HG03066 (cell line): ENCODE measurements around the gene MACROH2A2.

Experiments used
- ATAC-seq: cut with Tn5 transposase; IDR thresholded peaks from one replicate; pipeline ENCODE4 v1.9.1; 2021; ENCODE audit warnings: low read depth; ENCODE audit not compliant: unreplicated experiment

MACROH2A2 gene

GRCh38 chr10:70125918-70126552 lies 73.4 kb downstream of the MACROH2A2 start:
- ATAC-seq: no peak

- ATAC-seq: no peak
Measured at GRCh38 chr10:70126700-70127395, 74.2 kb downstream of the MACROH2A2 start.

- ATAC-seq: no peak
Measured at GRCh38 chr10:70130878-70131559, 78.4 kb downstream of the MACROH2A2 start.

GRCh38 chr10:70131560-70131937 lies 78.9 kb downstream of the MACROH2A2 start:
- no peak for ATAC-seq

GRCh38 chr10:70132098-70133029 lies 79.7 kb downstream of the MACROH2A2 start, which contains the start of gene AIFM2:
AIFM2 (minus strand) TSS chr10:70132825; CDS start chr10:70124084, 8,741 bp downstream.
- peak; percentile 74 for ATAC-seq

GRCh38 chr10:70135046-70135445 lies 82.4 kb downstream of the MACROH2A2 start:
- no peak for ATAC-seq

GRCh38 chr10:70135684-70136083 lies 83.0 kb downstream of the MACROH2A2 start:
- ATAC-seq: no peak

- ATAC-seq: no peak
Measured at GRCh38 chr10:70137135-70137534, 84.5 kb downstream of the MACROH2A2 start.

- ATAC-seq: no peak
Measured at GRCh38 chr10:70137927-70138883, 85.6 kb downstream of the MACROH2A2 start.

- no peak for ATAC-seq
Measured at GRCh38 chr10:70139151-70139996, 86.7 kb downstream of the MACROH2A2 start.

- ATAC-seq: no peak
Measured at GRCh38 chr10:70139997-70140250, 87.3 kb downstream of the MACROH2A2 start.

- ATAC-seq: no peak
Measured at GRCh38 chr10:70140297-70140696, 87.7 kb downstream of the MACROH2A2 start.

- ATAC-seq: no peak
Measured at GRCh38 chr10:70142555-70142954, 89.9 kb downstream of the MACROH2A2 start.

GRCh38 chr10:70144372-70145110 lies 91.9 kb downstream of the MACROH2A2 start:
- ATAC-seq: no peak

- no peak for ATAC-seq
Measured at GRCh38 chr10:70145166-70145665, 92.6 kb downstream of the MACROH2A2 start.

- peak; percentile 50 for ATAC-seq
Measured at GRCh38 chr10:70145666-70146488, 93.2 kb downstream of the MACROH2A2 start.
